Measurements from ENCODE around the gene HAPLN2. TPM values are rescaled to one million over a fixed set of nuclear protein-coding genes. Genes with fewer than 3 reads are reported as not detected.

The HAPLN2 gene
- total and polyA plus RNA-seq, 7 donors, result 0.10 to 1.2 (median 0.71) TPM; not detected in 4

DNA sequence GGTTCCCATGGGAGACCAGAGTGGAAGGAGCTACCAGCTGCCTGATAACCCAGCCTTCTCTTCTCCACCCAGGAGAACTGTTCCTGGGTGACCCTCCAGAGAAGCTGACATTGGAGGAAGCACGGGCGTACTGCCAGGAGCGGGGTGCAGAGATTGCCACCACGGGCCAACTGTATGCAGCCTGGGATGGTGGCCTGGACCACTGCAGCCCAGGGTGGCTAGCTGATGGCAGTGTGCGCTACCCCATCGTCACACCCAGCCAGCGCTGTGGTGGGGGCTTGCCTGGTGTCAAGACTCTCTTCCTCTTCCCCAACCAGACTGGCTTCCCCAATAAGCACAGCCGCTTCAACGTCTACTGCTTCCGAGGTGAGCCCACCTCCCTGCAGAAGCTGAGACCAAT is 29.3 kb downstream of the HAPLN2 start:
- TF ChIP-seq EP300 (IDR thresholded peaks at IDR 0.05), result no peak
- TF ChIP-seq POLR2AphosphoS5 (IDR thresholded peaks at IDR 0.05), result no peak
- TF ChIP-seq, protein P1, sequence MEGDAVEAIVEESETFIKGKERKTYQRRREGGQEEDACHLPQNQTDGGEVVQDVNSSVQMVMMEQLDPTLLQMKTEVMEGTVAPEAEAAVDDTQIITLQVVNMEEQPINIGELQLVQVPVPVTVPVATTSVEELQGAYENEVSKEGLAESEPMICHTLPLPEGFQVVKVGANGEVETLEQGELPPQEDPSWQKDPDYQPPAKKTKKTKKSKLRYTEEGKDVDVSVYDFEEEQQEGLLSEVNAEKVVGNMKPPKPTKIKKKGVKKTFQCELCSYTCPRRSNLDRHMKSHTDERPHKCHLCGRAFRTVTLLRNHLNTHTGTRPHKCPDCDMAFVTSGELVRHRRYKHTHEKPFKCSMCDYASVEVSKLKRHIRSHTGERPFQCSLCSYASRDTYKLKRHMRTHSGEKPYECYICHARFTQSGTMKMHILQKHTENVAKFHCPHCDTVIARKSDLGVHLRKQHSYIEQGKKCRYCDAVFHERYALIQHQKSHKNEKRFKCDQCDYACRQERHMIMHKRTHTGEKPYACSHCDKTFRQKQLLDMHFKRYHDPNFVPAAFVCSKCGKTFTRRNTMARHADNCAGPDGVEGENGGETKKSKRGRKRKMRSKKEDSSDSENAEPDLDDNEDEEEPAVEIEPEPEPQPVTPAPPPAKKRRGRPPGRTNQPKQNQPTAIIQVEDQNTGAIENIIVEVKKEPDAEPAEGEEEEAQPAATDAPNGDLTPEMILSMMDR (IDR thresholded peaks at IDR 0.05), result no peak
- TF ChIP-seq POLR2A (IDR thresholded peaks at IDR 0.05), result no peak
- H3K27ac ChIP-seq, result no peak overlapping the region
- WGBS, 2 donors, result 82 to 90% methylated on average over 10 of the region's 10 CpGs
- H3K27me3 ChIP-seq, result peaks cover 0 to 92% (median 46%) of the 10 kb centered on the region in 3 donors
- H3K4me3 ChIP-seq, result no peak overlapping the region
- no peaks in the 10 kb centered on the region for H3K4me1 ChIP-seq
- intact Hi-C loops (cut with DNase I), result no loop called here
- no peaks in the 10 kb centered on the region for H3K36me3 ChIP-seq
- no peaks in the 10 kb centered on the region for H3K9me3 ChIP-seq
- DNase-seq, result no peak

DNA sequence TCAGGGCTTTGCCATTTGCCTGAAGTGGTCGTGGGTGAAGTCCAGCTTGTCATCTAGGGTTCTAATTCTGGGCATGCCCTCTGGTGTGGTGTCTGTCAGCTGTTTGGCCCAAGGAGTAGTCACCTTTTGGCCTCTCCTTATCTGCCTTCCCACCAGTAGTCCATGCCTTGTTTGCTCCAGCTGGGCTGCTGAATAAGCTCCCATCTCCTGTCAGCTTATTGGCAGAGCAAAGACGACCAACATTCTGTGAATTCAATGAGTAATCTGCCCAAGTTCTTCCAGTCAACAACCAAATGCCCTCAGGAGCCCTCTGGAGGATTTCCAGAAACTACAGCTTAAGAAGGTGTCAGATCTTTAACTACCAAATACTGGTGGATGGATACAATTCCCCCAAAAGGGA is 29.7 kb downstream of the HAPLN2 start:
- Histone ChIP-seq H3K36me3 (no peaks in the 10 kb centered on the region), H3K4me3 (no peak overlapping the region), H3K27ac (no peak overlapping the region), H3K9me3 (no peaks in the 10 kb centered on the region), H3K27me3 (peaks cover 0 to 92% (median 45%) of the 10 kb centered on the region in 3 donors), H3K4me1 (no peaks in the 10 kb centered on the region)
- TF ChIP-seq, protein P1 (IDR thresholded peaks at IDR 0.05), result no peak
- TF ChIP-seq POLR2A (IDR thresholded peaks at IDR 0.05) (no peak), POLR2AphosphoS5 (IDR thresholded peaks at IDR 0.05) (no peak), EP300 (IDR thresholded peaks at IDR 0.05) (no peak)
- no peak for DNase-seq
- 38 to 45% methylated on average over 2 of the region's 2 CpGs for WGBS, 2 donors
- intact Hi-C loops (cut with DNase I), result no loop called here

GRCh38 chr1:156652131-156652991 is 33.1 kb downstream of the HAPLN2 start:
- no peaks in the 10 kb centered on the region for H3K36me3 ChIP-seq
- H3K27ac ChIP-seq, result no peak overlapping the region
- no peak for TF ChIP-seq POLR2A (IDR thresholded peaks at IDR 0.05)
- TF ChIP-seq, protein P1 (IDR thresholded peaks at IDR 0.05), result no peak
- no peak for TF ChIP-seq EP300 (IDR thresholded peaks at IDR 0.05)
- no peak for TF ChIP-seq POLR2AphosphoS5 (IDR thresholded peaks at IDR 0.05)
- peaks cover 0 to 14% (median 10%) of the 10 kb centered on the region in 4 donors for H3K4me1 ChIP-seq
- no peak for DNase-seq
- intact Hi-C loops (cut with DNase I), result no loop called here
- no peaks in the 10 kb centered on the region for H3K9me3 ChIP-seq
- peaks cover 0 to 64% (median 11%) of the 10 kb centered on the region in 3 donors for H3K27me3 ChIP-seq
- H3K4me3 ChIP-seq, result no peak overlapping the region
- whole genome bisulfite sequencing, 2 donors, result 55 to 71% methylated on average over 16 of the region's 16 CpGs

DNA sequence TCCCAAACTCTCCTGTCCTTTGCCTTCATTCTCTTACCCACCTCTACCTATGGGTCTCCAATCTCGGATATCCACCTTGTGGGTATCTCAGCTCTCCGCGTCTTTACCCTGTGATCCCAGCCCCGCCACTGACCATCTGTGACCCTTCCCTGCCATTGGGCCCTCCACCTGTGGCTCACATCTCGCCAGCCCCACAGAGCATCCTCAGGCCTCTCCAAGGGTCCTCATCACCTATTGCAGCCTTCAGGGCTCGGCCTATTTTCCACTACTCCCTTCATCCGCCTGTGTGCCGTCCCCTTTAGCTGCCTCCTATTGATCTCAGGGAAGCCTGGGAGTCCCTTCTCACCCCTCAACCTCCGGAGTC is 33.8 kb downstream of the HAPLN2 start:
- Histone ChIP-seq H3K27me3 (peaks cover 0 to 58% (median 6%) of the 10 kb centered on the region in 3 donors), H3K4me3 (no peak overlapping the region), H3K9me3 (no peaks in the 10 kb centered on the region), H3K27ac (no peak overlapping the region), H3K4me1 (peaks cover 0 to 20% (median 16%) of the 10 kb centered on the region in 4 donors), H3K36me3 (no peaks in the 10 kb centered on the region)
- no peak for DNase-seq
- intact Hi-C loops (cut with DNase I), result no loop called here
- TF ChIP-seq, protein P1 (IDR thresholded peaks at IDR 0.05), result no peak
- TF ChIP-seq EP300 (IDR thresholded peaks at IDR 0.05), result no peak
- TF ChIP-seq POLR2A (IDR thresholded peaks at IDR 0.05), result no peak
- no peak for TF ChIP-seq POLR2AphosphoS5 (IDR thresholded peaks at IDR 0.05)
- WGBS, 2 donors, result 87 to 91% methylated on average over 9 of the region's 9 CpGs

All from sigmoid colon (tissue), 7 donors.